SK-N-SH (cell line): ENCODE data around the gene SNX32.

Experiments used
- CTCF ChIP-seq: fragments of 200-600 bp; sonication (generic); IDR thresholded peaks from 2 replicates; pipeline ENCODE4 v1.6.1; 2017; ENCODE audit warnings: antibody characterized with exemption, mild to moderate bottlenecking, moderate library complexity
- EP300 ChIP-seq, 2 experiments: IDR thresholded peaks; 2 replicates each; pipeline versions ENCODE4 v1.4.0 to v1.6.1; 2012; ENCODE audit warnings: borderline replicate concordance in 1 of 2, low read depth in 1 of 2, low read length in 1 of 2
- FOSL2 ChIP-seq: IDR thresholded peaks from 2 replicates; pipeline ENCODE4 v1.4.0; 2012; ENCODE audit warnings: low read depth, mild to moderate bottlenecking, moderate library complexity, borderline replicate concordance
- FOXJ3 ChIP-seq: sonication (generic); formaldehyde crosslinking; IDR thresholded peaks from 2 replicates; pipeline ENCODE4 v1.5.1; 2020; ENCODE audit warnings: mild to moderate bottlenecking, missing genetic modification reagents
- MAX ChIP-seq: IDR thresholded peaks from 2 replicates; pipeline ENCODE4 v1.4.0; 2012; ENCODE audit warnings: low read depth
- MXI1 ChIP-seq: IDR thresholded peaks from 2 replicates; pipeline ENCODE4 v1.6.1; 2012; ENCODE audit warnings: mild to moderate bottlenecking, low read depth, low read length, improper control_type of control experiment
- POLR2AphosphoS5 ChIP-seq: IDR thresholded peaks from 2 replicates; pipeline ENCODE4 v1.6.1; 2012; ENCODE audit warnings: low read depth, low read length
- RAD21 ChIP-seq: IDR thresholded peaks from 2 replicates; pipeline ENCODE4 v1.6.1; 2012; ENCODE audit warnings: mild to moderate bottlenecking, low read length
- REST ChIP-seq: IDR thresholded peaks from 2 replicates; pipeline ENCODE4 v1.6.1; 2012; ENCODE audit warnings: mild to moderate bottlenecking, low read depth, low read length, moderate library complexity
- RXRA ChIP-seq: IDR thresholded peaks from 2 replicates; pipeline ENCODE4 v1.4.0; 2012; ENCODE audit warnings: low read depth, mild to moderate bottlenecking, borderline replicate concordance
- SMC3 ChIP-seq: IDR thresholded peaks from 2 replicates; pipeline ENCODE4 v1.6.1; 2012; ENCODE audit warnings: low read depth, low read length, improper control_type of control experiment
- TAF1 ChIP-seq: IDR thresholded peaks from 2 replicates; pipeline ENCODE4 v1.6.1; 2012; ENCODE audit warnings: low read depth, mild to moderate bottlenecking, low read length, moderate library complexity, borderline replicate concordance

GRCh38 chr11:65814986-65815565 is 18.7 kb upstream of the SNX32 start:
- TF ChIP-seq MAX (no peak), EP300 (IDR thresholded peaks at IDR 0.05; ENCODE audit: borderline replicate concordance in 1 of 2, low read depth in 1 of 2, low read length in 1 of 2) (no peak), TAF1 (no peak), CTCF (no peak), POLR2AphosphoS5 (no peak), RAD21 (no peak), FOXJ3 (no peak), REST (no peak), SMC3 (no peak), RXRA (no peak), MXI1 (no peak), FOSL2 (no peak)
